Stromal cell of bone marrow (primary cell): Measurements from ENCODE around the gene ARID4B.
"Not testable (repeated sequence)": the region's sequence is repeated elsewhere in the genome, so short reads cannot be mapped to it uniquely, and the experiment has no call there.

Experiments used
- DNase-seq: peaks from one replicate; pipeline ENCODE4 v3.0.0-alpha.2; 2012; ENCODE audit warnings: low read depth

ARID4B gene

GRCh38 chr1:235298758-235299157 lies 29.2 kb downstream of the ARID4B start:
- no peak for DNase-seq

- DNase-seq, result no peak
Observed at GRCh38 chr1:235297579-235297978, 30.4 kb downstream of the ARID4B start.

DNA sequence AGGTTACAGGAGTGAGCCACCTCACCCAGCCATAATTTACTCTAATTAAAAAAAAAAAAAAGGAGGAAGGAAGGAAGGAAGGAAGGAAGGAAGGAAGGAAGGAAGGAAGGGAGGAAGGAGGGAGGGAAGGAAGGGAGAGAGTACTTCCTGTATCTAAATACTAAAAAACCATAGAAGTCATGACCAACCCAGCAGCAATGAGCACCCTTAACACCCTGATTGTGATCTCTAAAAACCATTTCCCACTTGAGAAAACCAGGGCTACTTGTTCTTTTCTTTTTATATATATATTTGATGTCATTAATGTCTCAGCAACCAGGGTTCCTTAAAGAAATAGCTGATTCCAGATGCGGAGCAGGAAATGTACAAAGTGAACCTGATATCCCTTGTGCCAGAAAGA lies 31.2 kb downstream of the ARID4B start:
- no peak for DNase-seq

DNA sequence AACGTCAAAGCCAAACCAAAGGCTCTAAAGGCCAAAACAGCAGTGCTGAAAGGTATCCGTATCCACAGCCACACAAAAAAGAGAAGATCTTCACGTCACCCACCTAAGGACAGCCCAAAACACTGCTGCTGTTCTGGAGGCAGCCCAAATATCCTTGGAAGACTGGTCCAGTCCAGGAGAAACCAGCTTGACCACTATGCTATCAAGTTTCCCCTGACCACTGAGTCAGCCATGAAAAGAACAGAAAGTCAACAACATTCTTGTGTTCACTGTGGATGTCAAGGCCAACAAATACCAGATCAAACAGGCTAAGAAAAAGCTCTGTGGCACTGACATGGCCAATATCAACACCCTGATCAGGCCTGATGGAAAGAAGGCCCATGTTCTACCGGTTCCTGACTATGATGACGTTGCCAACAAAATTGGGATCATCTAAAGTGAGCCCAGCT lies 32.1 kb downstream of the ARID4B start:
- DNase-seq, result peak; percentile 93

DNA sequence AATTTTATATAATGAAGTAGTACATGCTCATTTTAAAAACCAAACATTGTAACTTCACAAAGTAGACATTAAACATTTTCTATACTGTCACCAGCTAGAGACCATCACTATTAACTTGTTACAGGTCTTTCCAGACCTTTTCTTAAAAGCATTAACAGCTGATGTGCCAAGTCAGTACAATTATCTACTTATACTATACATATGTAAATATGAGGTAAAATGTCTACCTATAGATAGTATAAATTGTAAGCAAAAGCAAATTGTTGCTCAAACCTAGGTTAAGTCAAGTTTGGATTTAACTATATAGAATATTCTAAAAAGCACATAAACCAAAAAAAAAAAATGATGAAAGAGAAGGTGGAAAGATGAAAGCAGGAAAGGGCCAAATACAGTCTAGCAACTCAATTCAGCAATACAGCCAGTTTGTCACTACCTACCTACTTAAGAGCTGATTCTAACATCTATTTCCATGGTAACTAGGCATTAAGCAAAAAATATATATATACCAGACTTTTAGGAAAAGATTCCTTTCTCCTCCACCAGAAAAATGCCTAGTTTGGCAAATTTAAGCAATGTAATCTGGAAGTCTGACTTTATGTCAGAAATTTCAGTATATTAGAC lies 34.5 kb downstream of the ARID4B start:
- DNase-seq, result no peak

DNA sequence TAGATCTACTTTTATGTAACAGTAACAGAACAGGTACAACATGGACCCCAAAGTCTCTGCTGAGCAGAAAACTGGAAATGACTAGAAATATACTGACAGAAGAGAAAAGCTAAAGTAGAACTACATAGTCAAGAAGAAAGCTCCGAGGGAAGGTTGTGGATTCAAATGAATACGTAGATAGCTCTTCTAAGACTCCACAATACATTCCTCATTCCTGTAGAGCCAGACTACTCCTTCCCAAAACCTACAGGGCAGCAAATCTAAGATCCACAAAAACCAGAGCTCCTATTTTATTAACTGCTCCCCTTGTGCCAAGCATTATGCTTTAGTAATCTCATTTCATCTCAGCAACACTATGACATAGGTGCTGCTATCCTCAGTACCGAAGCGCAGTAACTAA lies 35.2 kb downstream of the ARID4B start:
- DNase-seq, result no peak

DNA sequence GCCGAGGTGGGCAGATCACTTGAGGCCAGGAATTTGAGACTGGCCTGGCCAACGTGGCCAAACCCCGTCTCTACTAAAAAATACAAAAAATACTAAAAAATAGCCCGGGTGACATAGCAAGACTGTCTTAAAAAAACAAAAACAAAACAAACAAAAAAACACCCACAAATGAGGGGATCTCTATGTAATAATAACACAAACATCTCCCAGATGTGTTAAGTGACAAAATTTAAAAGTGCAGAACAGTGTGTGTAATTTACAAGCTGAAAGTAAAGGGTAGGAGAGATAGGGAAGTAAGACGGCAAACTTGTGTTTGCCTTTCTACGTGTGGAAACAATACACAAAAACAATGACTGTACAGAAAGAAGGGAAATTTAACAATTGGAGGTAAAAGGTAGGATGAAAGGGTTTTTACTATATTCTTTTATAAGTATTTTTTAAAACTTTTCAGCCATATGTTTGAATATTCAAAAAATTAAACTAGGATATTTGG lies 36.3 kb downstream of the ARID4B start:
- no peak for DNase-seq

DNA sequence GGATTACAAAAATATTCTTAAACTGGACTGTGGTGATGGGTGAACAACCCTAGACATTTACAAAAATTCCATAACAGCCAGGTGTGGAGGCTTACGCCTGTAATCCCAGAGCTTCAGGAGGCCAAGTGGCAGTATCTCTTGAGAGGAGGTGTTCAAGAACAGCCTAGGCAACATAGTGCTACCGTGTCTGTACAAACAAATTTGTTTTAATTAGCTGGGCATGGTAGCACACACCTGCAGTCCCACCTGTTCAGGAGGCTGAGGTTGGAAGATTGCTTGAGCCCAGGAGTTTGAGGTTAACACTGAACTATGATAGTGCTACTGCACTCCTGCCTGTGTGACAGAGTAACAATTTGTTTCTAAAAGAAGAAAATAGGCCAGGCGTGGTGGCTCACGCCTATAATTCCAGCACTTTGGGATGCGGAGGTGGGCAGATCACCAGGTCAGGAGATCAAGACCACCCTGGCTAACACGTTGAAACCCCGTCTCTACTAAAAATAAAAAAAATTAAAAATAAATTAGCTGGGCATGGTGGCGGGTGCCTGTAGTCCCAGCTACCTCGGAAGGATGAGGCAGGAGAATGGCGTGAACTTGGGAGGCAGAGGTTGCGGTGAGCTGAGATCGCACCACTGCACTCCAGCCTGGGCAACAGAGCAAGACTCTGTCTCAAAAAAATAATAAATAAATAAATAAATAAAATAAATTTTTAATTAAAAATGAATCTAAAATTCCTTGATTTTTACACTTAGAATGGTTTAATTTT lies 37.1 kb downstream of the ARID4B start:
- DNase-seq, result no peak

- DNase-seq, result no peak
Observed at GRCh38 chr1:235289859-235290739, 37.9 kb downstream of the ARID4B start.

DNA sequence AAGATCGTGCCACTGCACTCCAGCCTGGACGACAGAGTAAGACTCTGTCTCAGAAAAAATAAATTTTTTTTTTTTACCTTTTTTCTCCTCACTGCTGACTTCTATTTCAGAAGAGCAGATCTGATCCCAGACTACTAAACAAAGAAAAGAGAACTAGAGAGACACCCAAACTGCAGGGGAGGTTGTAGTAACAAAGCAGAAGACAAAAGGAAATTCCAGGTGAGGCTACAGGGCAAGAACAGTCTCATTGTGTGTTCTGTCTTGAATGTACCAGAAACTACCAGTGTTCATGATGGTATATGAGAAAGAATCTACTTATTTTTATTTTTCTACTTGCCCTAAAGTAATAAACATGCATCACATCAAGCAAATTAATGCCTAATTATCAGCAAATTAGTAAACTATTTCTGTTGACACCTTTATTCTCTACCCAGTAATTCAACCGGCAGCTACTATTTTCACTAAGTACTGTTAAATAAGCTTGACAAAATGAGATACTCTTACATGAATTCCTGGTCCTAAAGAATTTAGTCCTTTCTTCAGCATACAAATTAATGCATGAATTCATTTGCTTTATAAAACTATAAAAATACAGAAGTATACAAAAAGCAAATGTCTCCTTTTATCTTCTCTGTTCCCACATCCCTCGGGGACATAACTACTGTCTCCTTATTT lies 40.6 kb downstream of the ARID4B start:
- no peak for DNase-seq

- no peak for DNase-seq
Observed at GRCh38 chr1:235286667-235287066, 41.3 kb downstream of the ARID4B start.

GRCh38 chr1:235284231-235284769 lies 43.7 kb downstream of the ARID4B start:
- no peak for DNase-seq

GRCh38 chr1:235283636-235284035 lies 44.3 kb downstream of the ARID4B start:
- DNase-seq, result not testable (repeated sequence)

GRCh38 chr1:235280467-235280866 lies 47.5 kb downstream of the ARID4B start:
- no peak for DNase-seq

DNA sequence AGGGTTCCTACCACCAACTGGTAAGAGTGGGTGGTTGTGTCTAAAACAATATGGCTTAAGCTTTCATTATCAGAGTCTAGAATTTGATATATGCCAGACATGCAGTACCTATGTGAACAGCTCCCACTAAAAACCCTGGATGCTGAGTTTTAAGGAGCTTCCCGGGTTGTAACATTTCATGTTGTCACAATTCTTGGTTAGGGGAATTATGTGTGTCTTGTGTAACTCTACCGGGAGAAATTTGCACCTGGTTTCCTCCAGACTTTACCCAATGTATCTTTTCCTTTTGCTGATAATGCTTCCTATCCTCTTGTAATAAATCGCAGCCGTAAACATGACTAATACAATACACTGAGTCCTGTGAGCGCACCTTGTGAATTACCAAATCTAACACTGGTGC lies 48.3 kb downstream of the ARID4B start:
- no peak for DNase-seq

GRCh38 chr1:235278915-235279292 lies 49.1 kb downstream of the ARID4B start:
- DNase-seq, result no peak

DNA sequence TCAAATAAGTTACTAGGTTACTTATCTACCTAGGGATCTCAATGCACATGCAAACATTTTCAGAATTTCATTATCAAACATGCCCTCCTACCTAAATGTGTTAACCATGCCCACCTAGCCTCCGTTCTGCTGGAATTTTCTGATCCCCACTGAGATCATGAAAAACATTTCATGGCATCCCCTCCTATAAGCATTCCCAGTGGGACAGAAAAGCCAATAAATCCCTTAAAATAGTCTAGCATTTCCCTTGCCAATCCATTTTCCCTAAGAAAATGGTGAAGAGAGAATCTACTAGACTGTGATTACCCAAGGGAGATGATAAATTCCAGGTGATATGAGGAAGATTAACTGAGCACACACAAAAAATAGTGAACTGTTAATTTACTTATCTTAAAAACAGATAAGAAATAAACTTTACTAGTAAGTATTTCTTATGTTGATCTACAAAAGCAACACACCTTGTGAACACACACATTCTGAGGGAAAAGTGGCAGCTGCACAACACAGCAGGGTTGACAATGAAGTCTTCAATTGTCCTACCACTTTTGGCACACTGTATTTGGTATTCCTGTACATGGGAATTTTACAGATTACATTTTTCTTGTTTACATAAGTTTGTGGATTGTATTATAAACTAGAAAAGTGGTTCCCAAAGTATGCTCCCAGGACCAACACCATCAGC lies 49.6 kb downstream of the ARID4B start:
- DNase-seq, result no peak

DNA sequence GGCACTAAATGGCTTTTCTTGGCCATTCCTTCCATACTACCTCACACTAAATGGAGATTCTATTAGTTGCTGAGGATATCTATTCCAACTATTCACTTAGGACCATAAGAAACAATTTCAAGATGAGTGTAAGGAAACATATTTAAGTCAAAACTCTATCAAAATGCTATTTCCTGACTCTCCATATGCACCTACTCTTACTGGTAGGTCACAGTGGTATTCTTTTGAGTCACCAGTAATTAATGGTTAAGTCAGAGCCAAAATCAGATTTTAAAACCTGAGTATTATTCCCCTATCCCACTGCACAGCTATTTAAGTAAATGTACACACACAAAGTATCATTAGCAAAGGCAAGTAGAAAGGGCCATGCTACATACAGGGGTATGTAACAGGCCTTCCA lies 50.3 kb downstream of the ARID4B start:
- no peak for DNase-seq

DNA sequence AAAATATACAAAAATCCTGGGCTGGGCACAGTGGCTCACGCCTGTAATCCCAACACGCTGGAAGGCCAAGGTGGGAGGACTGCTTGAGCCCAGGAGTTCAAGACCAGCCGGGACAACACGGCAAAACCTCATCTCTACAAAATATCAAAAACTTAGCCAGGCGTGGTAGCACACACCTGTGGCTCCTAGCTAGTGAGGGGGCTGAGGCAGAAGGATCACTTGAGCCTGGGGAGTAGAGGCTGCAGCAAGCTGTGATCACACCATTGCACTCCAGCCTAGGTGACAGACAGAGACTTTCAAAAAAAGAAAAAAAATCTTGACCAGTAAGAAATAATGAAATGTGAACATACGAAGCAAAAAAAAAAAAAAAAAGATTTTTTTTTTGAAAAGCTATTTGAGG lies 52.1 kb downstream of the ARID4B start:
- DNase-seq, result no peak

DNA sequence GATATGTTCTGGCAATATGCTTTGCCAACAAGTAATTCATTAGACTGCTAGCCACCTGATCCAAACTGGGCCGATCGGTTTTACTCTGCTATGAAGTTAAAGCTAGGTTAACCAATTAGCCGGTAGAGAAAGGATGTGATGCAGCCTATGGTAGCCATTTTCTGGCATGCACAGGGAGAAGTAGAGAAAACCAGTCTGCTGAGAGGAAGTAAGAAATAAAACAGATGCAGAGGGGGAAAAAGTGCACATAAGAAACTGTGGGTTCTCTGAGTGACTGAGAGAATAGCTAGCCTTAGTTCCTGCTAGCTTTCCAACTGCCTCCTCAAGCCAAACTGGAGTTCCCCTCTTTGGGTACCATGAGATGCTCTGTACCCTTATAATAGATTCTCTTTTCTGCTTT lies 52.8 kb downstream of the ARID4B start:
- DNase-seq, result no peak

GRCh38 chr1:235272851-235273250 lies 55.1 kb downstream of the ARID4B start:
- DNase-seq, result no peak
